Measurements from ENCODE around the gene NT5DC1.
"Not testable (repeated sequence)": the region's sequence is repeated elsewhere in the genome, so short reads cannot be mapped to it uniquely, and the experiment has no call there.

Gene NT5DC1

GRCh38 chr6:116279232-116280160 lies 178.8 kb downstream of the NT5DC1 start, which contains the start of gene TSPYL1:
Gene TSPYL1, minus strand, starts transcription at chr6:116279930. Its CDS starts 100 bp downstream, at chr6:116279830.
- peak; percentile 96 for DNase-seq (ENCODE audit: low spot score)

GRCh38 chr6:116280161-116280932 lies 179.7 kb downstream of the NT5DC1 start:
- DNase-seq (ENCODE audit: low spot score), result no peak

- DNase-seq (ENCODE audit: low spot score), result no peak
Observed at GRCh38 chr6:116280933-116281316, 180.3 kb downstream of the NT5DC1 start.

- no peak for DNase-seq (ENCODE audit: low spot score)
Observed at GRCh38 chr6:116282698-116283097, 182.0 kb downstream of the NT5DC1 start.

GRCh38 chr6:116283191-116283590 lies 182.5 kb downstream of the NT5DC1 start:
- no peak for DNase-seq (ENCODE audit: low spot score)

GRCh38 chr6:116284984-116285383 lies 184.3 kb downstream of the NT5DC1 start:
- DNase-seq (ENCODE audit: low spot score), result not testable (repeated sequence)

- DNase-seq (ENCODE audit: low spot score), result no peak
Observed at GRCh38 chr6:116286773-116287358, 186.2 kb downstream of the NT5DC1 start.

- peak; percentile 29 for DNase-seq (ENCODE audit: low spot score)
Observed at GRCh38 chr6:116287689-116288282, 187.1 kb downstream of the NT5DC1 start.

GRCh38 chr6:116289876-116290275 lies 189.2 kb downstream of the NT5DC1 start:
- no peak for DNase-seq (ENCODE audit: low spot score)

- no peak for DNase-seq (ENCODE audit: low spot score)
Observed at GRCh38 chr6:116290799-116291198, 190.1 kb downstream of the NT5DC1 start.

- DNase-seq (ENCODE audit: low spot score), result no peak
Observed at GRCh38 chr6:116291701-116292396, 191.2 kb downstream of the NT5DC1 start.

- DNase-seq (ENCODE audit: low spot score), result no peak
Observed at GRCh38 chr6:116292553-116292952, 191.9 kb downstream of the NT5DC1 start.

GRCh38 chr6:116298273-116298672 lies 197.6 kb downstream of the NT5DC1 start:
- DNase-seq (ENCODE audit: low spot score), result no peak

- no peak for DNase-seq (ENCODE audit: low spot score)
Observed at GRCh38 chr6:116298973-116299372, 198.3 kb downstream of the NT5DC1 start.

Measured in AG08395 (cell line).